Esophagus (tissue), 2 donors: ENCODE results near the gene GAREM1. TPM values are rescaled to one million over a fixed set of nuclear protein-coding genes. Genes with fewer than 3 reads are reported as not detected.

ENCODE experiments used
- H3K27ac ChIP-seq, 2 donors: one replicate each; pipeline ENCODE4 v1.5.1; 2013; ENCODE audit warnings: low read depth in 2 of 2, mild to moderate bottlenecking in 2 of 2, inconsistent platforms in 1 of 2, low read length in 1 of 2, moderate library complexity in 1 of 2
- H3K27me3 ChIP-seq, 2 donors: one replicate each; pipeline ENCODE4 v1.6.1; 2013; ENCODE audit warnings: low read length in 2 of 2, control low read depth in 1 of 2, mild to moderate bottlenecking in 1 of 2; ENCODE audit not compliant: insufficient read depth in 2 of 2, control insufficient read depth in 1 of 2
- H3K36me3 ChIP-seq, 2 donors: one replicate each; pipeline ENCODE4 v1.6.1; 2013; ENCODE audit warnings: low read length in 1 of 2; ENCODE audit not compliant: control insufficient read depth in 2 of 2, insufficient read depth in 2 of 2
- H3K4me1 ChIP-seq, 2 donors: one replicate each; pipeline ENCODE4 v1.6.1; 2013; ENCODE audit warnings: low read length in 1 of 2; ENCODE audit not compliant: control insufficient read depth in 2 of 2, insufficient read depth in 2 of 2
- H3K4me3 ChIP-seq, 2 donors: one replicate each; pipeline ENCODE4 v1.5.1; 2013; ENCODE audit warnings: low read length in 2 of 2, mild to moderate bottlenecking in 2 of 2, low read depth in 1 of 2, moderate library complexity in 1 of 2
- H3K9me3 ChIP-seq, 2 donors: one replicate each; pipeline ENCODE4 v1.6.1; 2013; ENCODE audit warnings: mild to moderate bottlenecking in 2 of 2, low read depth in 1 of 2, low read length in 1 of 2, moderate library complexity in 1 of 2; ENCODE audit not compliant: control insufficient read depth in 2 of 2, insufficient read depth in 1 of 2
- WGBS, 2 donors: extraction: QIAGEN DNeasy Blood & Tissue Kit; methylation state at CpG; one replicate each; pipeline ENCODE4 v1.1.7; 2013; 5-methylcytosine and 5-hydroxymethylcytosine counted together
- polyA plus RNA-seq, 2 donors: library from polyadenylated mRNA; stranded (reverse); fragments of 200-250 nt; gene quantifications; one replicate each; pipeline ENCODE4 v1.2.3, GENCODE V29; 2013
- donor health status: healthy with polysubstance abuse.
- donor health status: Bipolar disorder and iron deficiency.

GAREM1 gene
- polyA plus RNA-seq, 2 donors = 4.9 to 6.1 TPM

GRCh38 chr18:32284284-32284683, 186.4 kb downstream of the GAREM1 start:
- WGBS, 2 donors = 83 to 88% methylated on average over 1 of the region's 1 CpG
- Histone ChIP-seq H3K9me3 (no peaks in the 10 kb centered on the region), H3K36me3 (peaks cover 0 to 13% of the 10 kb centered on the region in 2 donors)

GRCh38 chr18:32280911-32281310, 189.8 kb downstream of the GAREM1 start:
- H3K27ac ChIP-seq = no peak overlapping the region
- H3K36me3 ChIP-seq = peaks cover 0 to 3% of the 10 kb centered on the region in 2 donors
- H3K4me1 ChIP-seq = no peaks in the 10 kb centered on the region
- no peak overlapping the region for H3K4me3 ChIP-seq
- H3K9me3 ChIP-seq = no peaks in the 10 kb centered on the region
- H3K27me3 ChIP-seq = no peaks in the 10 kb centered on the region
- 64 to 71% methylated on average over 4 of the region's 4 CpGs for WGBS, 2 donors

More at GRCh38 chr18:32284284-32284683, 186.4 kb downstream of the GAREM1 start:
- no peak overlapping the region for H3K27ac ChIP-seq
- no peaks in the 10 kb centered on the region for H3K4me1 ChIP-seq
- no peak overlapping the region for H3K4me3 ChIP-seq
- H3K27me3 ChIP-seq = no peaks in the 10 kb centered on the region

- 66 to 79% methylated on average over 4 of the region's 4 CpGs for WGBS, 2 donors
- Histone ChIP-seq H3K4me1 (no peaks in the 10 kb centered on the region), H3K36me3 (peaks cover 0 to 3% of the 10 kb centered on the region in 2 donors), H3K4me3 (no peak overlapping the region), H3K9me3 (no peaks in the 10 kb centered on the region), H3K27me3 (no peaks in the 10 kb centered on the region), H3K27ac (no peak overlapping the region)
Observed at GRCh38 chr18:32280188-32280783, 190.4 kb downstream of the GAREM1 start.

- Histone ChIP-seq H3K36me3 (no peaks in the 10 kb centered on the region), H3K4me3 (no peak overlapping the region), H3K27ac (no peak overlapping the region), H3K27me3 (no peaks in the 10 kb centered on the region), H3K4me1 (no peaks in the 10 kb centered on the region), H3K9me3 (no peaks in the 10 kb centered on the region)
- WGBS, 2 donors = 58 to 78% methylated on average over 4 of the region's 4 CpGs
Observed at GRCh38 chr18:32278177-32278799, 192.4 kb downstream of the GAREM1 start.

- Histone ChIP-seq H3K36me3 (no peaks in the 10 kb centered on the region), H3K27me3 (no peaks in the 10 kb centered on the region), H3K27ac (no peak overlapping the region), H3K4me1 (no peaks in the 10 kb centered on the region), H3K9me3 (no peaks in the 10 kb centered on the region), H3K4me3 (no peak overlapping the region)
- 53 to 63% methylated on average over 2 of the region's 2 CpGs for WGBS, 2 donors
Observed at GRCh38 chr18:32277549-32277948, 193.1 kb downstream of the GAREM1 start.

GRCh38 chr18:32276906-32277305, 193.8 kb downstream of the GAREM1 start:
- Histone ChIP-seq H3K4me1 (no peaks in the 10 kb centered on the region), H3K27ac (no peak overlapping the region)
- WGBS, 2 donors = 89 to 95% methylated on average over 4 of the region's 4 CpGs

GRCh38 chr18:32276256-32276655, 194.4 kb downstream of the GAREM1 start:
- 92 to 94% methylated on average over 2 of the region's 2 CpGs for WGBS, 2 donors
- H3K27ac ChIP-seq = no peak overlapping the region
- H3K4me3 ChIP-seq = no peak overlapping the region
- H3K9me3 ChIP-seq = no peaks in the 10 kb centered on the region
- H3K27me3 ChIP-seq = no peaks in the 10 kb centered on the region
- no peaks in the 10 kb centered on the region for H3K4me1 ChIP-seq
- H3K36me3 ChIP-seq = no peaks in the 10 kb centered on the region

More at GRCh38 chr18:32276906-32277305, 193.8 kb downstream of the GAREM1 start:
- Histone ChIP-seq H3K9me3 (no peaks in the 10 kb centered on the region), H3K36me3 (no peaks in the 10 kb centered on the region), H3K4me3 (no peak overlapping the region), H3K27me3 (no peaks in the 10 kb centered on the region)

GRCh38 chr18:32275221-32275620, 195.5 kb downstream of the GAREM1 start:
- Histone ChIP-seq H3K4me3 (no peak overlapping the region), H3K27me3 (no peaks in the 10 kb centered on the region), H3K9me3 (no peaks in the 10 kb centered on the region), H3K27ac (no peak overlapping the region), H3K4me1 (no peaks in the 10 kb centered on the region), H3K36me3 (peaks cover 0 to under 1% of the 10 kb centered on the region in 2 donors)
- WGBS, 2 donors = 96 to 97% methylated on average over 8 of the region's 8 CpGs

GRCh38 chr18:32274307-32274706, 196.4 kb downstream of the GAREM1 start:
- Histone ChIP-seq H3K27ac (no peak overlapping the region), H3K9me3 (no peaks in the 10 kb centered on the region), H3K4me1 (no peaks in the 10 kb centered on the region), H3K36me3 (peaks cover 0 to 4% of the 10 kb centered on the region in 2 donors), H3K27me3 (no peaks in the 10 kb centered on the region), H3K4me3 (no peak overlapping the region)
- 88 to 90% methylated on average over 7 of the region's 7 CpGs for WGBS, 2 donors

- no peak overlapping the region for H3K27ac ChIP-seq
- 41 to 46% methylated on average over 5 of the region's 5 CpGs for WGBS, 2 donors
Observed at GRCh38 chr18:32271672-32272208, 198.9 kb downstream of the GAREM1 start.

More at GRCh38 chr18:32271672-32272208, 198.9 kb downstream of the GAREM1 start:
- H3K9me3 ChIP-seq = no peaks in the 10 kb centered on the region
- H3K36me3 ChIP-seq = peaks cover 3 to 11% of the 10 kb centered on the region in 2 donors
- no peaks in the 10 kb centered on the region for H3K27me3 ChIP-seq
- no peak overlapping the region for H3K4me3 ChIP-seq
- H3K4me1 ChIP-seq = no peaks in the 10 kb centered on the region
